LNCAP (cell line): Measurements from ENCODE around the gene TBK1.

Experiments
- TF ChIP-seq, protein P1 (sequence below): fragments of 450-650 bp; IDR thresholded peaks from 2 replicates; pipeline ENCODE4 v1.5.1; 2017; ENCODE audit warnings: mild to moderate bottlenecking

TBK1 gene

DNA sequence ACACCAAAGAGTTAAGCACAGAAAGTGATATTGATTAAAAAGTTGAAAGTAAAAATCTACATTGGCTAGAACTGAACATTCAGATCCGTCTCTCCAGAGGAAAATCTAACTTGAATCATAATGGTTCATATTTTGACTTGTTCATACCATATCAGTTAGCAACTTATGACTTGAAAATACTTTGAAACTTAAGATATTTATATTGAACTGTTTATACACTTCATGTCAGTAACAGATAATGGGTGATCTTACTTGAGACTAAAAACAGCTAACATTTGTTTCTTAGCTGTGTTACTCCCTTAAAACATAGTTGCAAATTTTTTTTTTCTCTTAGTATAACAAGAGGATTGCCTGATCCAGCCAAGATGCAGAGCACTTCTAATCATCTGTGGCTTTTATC, 3.6 kb downstream of the TBK1 start:
- TF ChIP-seq, protein P1, sequence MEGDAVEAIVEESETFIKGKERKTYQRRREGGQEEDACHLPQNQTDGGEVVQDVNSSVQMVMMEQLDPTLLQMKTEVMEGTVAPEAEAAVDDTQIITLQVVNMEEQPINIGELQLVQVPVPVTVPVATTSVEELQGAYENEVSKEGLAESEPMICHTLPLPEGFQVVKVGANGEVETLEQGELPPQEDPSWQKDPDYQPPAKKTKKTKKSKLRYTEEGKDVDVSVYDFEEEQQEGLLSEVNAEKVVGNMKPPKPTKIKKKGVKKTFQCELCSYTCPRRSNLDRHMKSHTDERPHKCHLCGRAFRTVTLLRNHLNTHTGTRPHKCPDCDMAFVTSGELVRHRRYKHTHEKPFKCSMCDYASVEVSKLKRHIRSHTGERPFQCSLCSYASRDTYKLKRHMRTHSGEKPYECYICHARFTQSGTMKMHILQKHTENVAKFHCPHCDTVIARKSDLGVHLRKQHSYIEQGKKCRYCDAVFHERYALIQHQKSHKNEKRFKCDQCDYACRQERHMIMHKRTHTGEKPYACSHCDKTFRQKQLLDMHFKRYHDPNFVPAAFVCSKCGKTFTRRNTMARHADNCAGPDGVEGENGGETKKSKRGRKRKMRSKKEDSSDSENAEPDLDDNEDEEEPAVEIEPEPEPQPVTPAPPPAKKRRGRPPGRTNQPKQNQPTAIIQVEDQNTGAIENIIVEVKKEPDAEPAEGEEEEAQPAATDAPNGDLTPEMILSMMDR, result no peak

DNA sequence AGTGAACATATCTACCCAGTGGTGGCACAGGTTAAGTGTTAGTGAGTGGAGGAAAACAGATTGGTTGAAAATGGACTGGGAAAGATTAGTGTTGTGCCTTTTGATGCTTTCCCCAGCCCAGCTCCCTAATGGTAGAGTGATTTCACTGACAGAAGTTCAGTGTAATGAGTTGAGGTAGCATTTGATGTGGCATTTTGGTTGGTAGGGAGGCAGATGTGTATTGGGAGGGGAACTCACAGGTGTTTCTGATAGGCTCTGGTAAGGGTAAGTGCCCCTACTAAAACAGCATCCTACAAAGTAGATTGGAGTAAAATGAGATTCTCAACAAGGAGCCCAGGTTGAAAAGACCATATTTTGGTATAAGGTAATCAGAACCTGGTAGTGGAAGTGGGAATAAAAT, 4.2 kb downstream of the TBK1 start:
- TF ChIP-seq, protein P1, result no peak

DNA sequence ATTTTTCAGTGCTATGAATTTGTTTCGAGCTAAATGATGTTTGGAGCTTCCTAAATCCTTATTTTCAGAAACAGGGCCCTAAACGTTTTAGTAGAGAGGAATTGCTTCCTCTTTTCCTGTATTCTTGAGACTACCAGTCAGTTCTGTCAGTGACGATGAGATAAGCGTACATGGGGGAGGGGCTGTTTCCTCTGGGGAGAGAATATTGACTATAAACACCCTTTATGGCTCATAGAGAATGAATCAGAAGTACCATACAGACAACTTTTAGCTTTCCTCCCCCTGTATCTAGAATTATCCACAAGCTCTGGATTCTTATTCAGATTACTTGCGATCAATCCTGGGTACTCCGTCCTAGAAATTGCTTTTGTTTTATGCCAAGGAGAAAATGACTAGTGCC, 5.1 kb downstream of the TBK1 start:
- TF ChIP-seq, protein P1, result no peak

DNA sequence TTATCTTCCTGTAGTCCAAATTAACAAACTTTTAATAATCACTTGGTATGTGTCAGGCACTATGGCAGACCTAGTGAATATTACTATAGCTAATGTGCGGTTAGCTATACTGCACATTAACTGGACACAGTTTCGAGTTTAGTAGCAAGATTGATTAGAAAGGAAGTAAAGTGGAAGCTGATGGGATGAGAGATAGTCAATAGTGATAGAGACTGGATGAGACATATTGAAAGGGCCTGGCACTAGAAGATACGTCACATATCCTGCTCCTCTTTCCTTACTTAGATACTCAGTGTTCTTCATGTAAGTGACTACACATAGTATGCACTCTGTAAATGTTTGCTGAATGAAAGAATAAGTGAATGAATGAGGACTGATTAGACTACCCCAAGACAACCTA, 5.5 kb downstream of the TBK1 start:
- TF ChIP-seq, protein P1, result no peak

DNA sequence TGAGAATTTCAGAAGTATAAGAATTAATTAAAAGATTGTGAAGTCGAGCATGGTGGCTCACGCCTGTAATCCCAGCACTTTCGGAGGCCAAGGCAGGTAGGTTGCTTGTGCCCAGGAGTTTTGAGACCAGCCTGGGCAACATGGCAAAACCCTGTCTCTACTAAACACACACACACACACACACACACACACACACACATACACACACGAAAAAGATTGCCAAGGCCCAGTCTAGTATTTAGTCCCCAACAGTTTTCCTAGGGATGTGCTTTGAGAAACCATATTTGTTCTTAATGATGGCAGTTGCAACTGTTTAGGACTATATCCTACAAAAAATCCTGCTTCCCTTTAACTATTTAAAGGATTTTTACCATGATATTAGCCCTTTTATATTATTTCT, 6.0 kb downstream of the TBK1 start:
- TF ChIP-seq, protein P1, result no peak

DNA sequence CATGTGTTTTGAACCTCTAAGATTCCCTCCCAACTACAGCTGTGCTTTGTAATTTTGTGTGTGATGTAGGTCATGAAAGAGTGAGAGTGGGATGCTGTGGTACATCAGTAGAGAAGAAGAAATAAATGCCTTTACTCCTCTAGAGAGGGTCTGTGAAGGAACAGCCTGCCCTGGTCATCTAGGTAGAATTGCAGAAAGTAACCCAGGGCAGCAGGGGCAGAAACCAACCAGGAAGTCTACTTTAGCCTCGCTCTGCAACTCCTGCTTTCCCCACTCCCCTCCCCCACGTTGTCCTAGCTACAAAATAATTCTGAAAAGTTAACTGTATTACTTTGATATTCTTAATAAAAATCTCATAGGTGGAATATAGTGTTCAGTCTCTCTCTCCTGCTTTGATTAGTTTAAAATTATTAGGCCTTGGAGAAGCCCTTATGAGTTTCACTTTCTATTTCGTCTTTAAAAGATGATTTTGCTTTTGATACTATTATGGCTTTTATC, 7.5 kb downstream of the TBK1 start:
- TF ChIP-seq, protein P1, result no peak

DNA sequence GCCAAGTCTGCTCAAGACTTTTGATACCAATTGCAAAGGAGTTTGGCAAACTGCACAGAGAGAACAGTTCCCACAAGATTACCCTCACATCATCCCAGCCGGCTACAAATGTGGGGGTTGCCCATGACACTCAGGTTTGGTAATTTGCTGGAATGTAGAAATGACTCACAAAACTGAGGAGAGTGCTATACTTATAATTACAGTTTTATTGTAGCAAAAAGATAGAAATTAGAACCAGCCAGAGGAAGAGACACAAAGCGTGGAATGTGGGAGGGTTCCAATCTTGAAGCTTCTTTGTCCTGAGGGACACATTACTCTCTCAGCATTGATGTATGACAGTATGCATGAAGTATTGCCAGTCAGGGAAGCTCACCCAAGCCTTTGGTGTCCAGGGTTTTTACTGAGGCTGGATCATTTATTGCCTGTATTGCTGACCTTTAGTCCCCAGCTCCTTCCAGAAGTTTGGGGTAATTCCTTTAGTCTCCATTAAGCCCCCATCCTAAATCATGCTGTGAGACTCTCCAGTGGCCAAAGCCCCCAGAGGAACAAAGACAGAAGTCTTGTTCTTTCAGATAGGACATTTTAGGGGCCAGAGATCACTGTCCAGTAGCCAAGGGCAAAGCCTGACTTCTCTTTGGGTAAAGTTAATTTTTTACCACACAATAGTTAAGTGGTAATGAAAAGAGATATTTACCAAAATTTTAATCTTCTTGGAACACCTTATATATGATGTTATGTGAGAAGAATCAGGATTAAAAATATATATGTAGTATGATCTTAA, 9.9 kb downstream of the TBK1 start:
- TF ChIP-seq, protein P1, result no peak
